H9 (cell line): ENCODE measurements around the gene PGAM1. TPM values are rescaled to one million over a fixed set of nuclear protein-coding genes. Genes with fewer than 3 reads are reported as not detected.

Source experiments
- DNase-seq: peaks from one replicate; pipeline ENCODE4 v3.0.0-alpha.2; 2017
- H2AFZ ChIP-seq: one replicate; pipeline ENCODE4 v1.6.1; 2013; ENCODE audit warnings: mild to moderate bottlenecking, low read length, control low read depth, moderate library complexity
- H2AK5ac ChIP-seq: 2 replicates; pipeline ENCODE4 v1.6.1; 2013; ENCODE audit warnings: low read length, control low read depth, mixed read lengths; ENCODE audit not compliant: insufficient read length
- H2BK120ac ChIP-seq: one replicate; pipeline ENCODE4 v1.6.1; 2013; ENCODE audit warnings: low read depth, mild to moderate bottlenecking, low read length, control low read depth, inconsistent platforms; ENCODE audit not compliant: poor library complexity, severe bottlenecking
- H2BK12ac ChIP-seq: 2 replicates; pipeline ENCODE4 v1.6.1; 2013; ENCODE audit warnings: low read length, control low read depth, mixed read lengths, low read depth; ENCODE audit not compliant: insufficient read length
- H2BK15ac ChIP-seq: 2 replicates; pipeline ENCODE4 v1.6.1; 2013; ENCODE audit warnings: low read depth, low read length, control low read depth
- H2BK20ac ChIP-seq: one replicate; pipeline ENCODE4 v1.6.1; 2013; ENCODE audit warnings: low read depth, mild to moderate bottlenecking, low read length, control low read depth, inconsistent platforms; ENCODE audit not compliant: poor library complexity, severe bottlenecking
- H2BK5ac ChIP-seq: 2 replicates; pipeline ENCODE4 v1.6.1; 2013; ENCODE audit warnings: low read length, control low read depth, mixed read lengths; ENCODE audit not compliant: insufficient read length
- H3K14ac ChIP-seq: 2 replicates; pipeline ENCODE4 v1.6.1; 2013; ENCODE audit warnings: low read length, control low read depth; ENCODE audit not compliant: insufficient read depth
- H3K18ac ChIP-seq: 2 replicates; pipeline ENCODE4 v1.6.1; 2013; ENCODE audit warnings: low read depth, mild to moderate bottlenecking, mixed read lengths, low read length, control low read depth; ENCODE audit not compliant: insufficient read length
- H3K23ac ChIP-seq: 2 replicates; pipeline ENCODE4 v1.6.1; 2013; ENCODE audit warnings: low read length, control low read depth, mixed read lengths, low read depth; ENCODE audit not compliant: insufficient read length
- H3K23me2 ChIP-seq: 2 replicates; pipeline ENCODE4 v1.6.1; 2013; ENCODE audit warnings: low read depth, mild to moderate bottlenecking, mixed read lengths, low read length, control low read depth; ENCODE audit not compliant: insufficient read length, poor library complexity, severe bottlenecking
- H3K27ac ChIP-seq: 2 replicates; pipeline ENCODE4 v1.5.1; 2013; ENCODE audit warnings: low read length, control low read depth, mixed read lengths, low read depth; ENCODE audit not compliant: insufficient read length
- H3K27me3 ChIP-seq: 2 replicates; pipeline ENCODE4 v1.6.1; 2013; ENCODE audit warnings: low read length, control low read depth, inconsistent platforms; ENCODE audit not compliant: insufficient read depth
- H3K4ac ChIP-seq: 2 replicates; pipeline ENCODE4 v1.6.1; 2013; ENCODE audit warnings: low read depth, mild to moderate bottlenecking, control low read depth, inconsistent platforms, low read length, moderate library complexity
- H3K4me1 ChIP-seq: 2 replicates; pipeline ENCODE4 v1.6.1; 2013; ENCODE audit warnings: low read length, control low read depth, inconsistent platforms; ENCODE audit not compliant: insufficient read depth
- H3K4me2 ChIP-seq: 2 replicates; pipeline ENCODE4 v1.6.1; 2013; ENCODE audit warnings: low read length, control low read depth, mixed read lengths; ENCODE audit not compliant: insufficient read length, insufficient read depth
- H3K56ac ChIP-seq: 2 replicates; pipeline ENCODE4 v1.6.1; 2013; ENCODE audit warnings: low read depth, mild to moderate bottlenecking, mixed read lengths, low read length, control low read depth; ENCODE audit not compliant: insufficient read length
- H3K79me1 ChIP-seq: 2 replicates; pipeline ENCODE4 v1.6.1; 2013; ENCODE audit warnings: low read depth, mild to moderate bottlenecking, moderate library complexity, low read length, control low read depth, inconsistent platforms; ENCODE audit not compliant: insufficient read depth, poor library complexity, severe bottlenecking
- H3K79me2 ChIP-seq: 2 replicates; pipeline ENCODE4 v1.6.1; 2013; ENCODE audit warnings: low read length, control low read depth, inconsistent platforms; ENCODE audit not compliant: insufficient read depth
- H3K9ac ChIP-seq: 2 replicates; pipeline ENCODE4 v1.6.1; 2013; ENCODE audit warnings: low read length, control low read depth, mixed read lengths; ENCODE audit not compliant: insufficient read length; ENCODE audit errors: extremely low read depth
- H3K9me3 ChIP-seq: one replicate; pipeline ENCODE4 v1.6.1; 2013; ENCODE audit warnings: low read depth, low read length, inconsistent platforms; ENCODE audit not compliant: control insufficient read depth
- H3T11ph ChIP-seq: one replicate; pipeline ENCODE4 v1.6.1; 2013; ENCODE audit warnings: mild to moderate bottlenecking, low read length, control low read depth, inconsistent platforms
- H4K20me1 ChIP-seq: one replicate; pipeline ENCODE4 v1.6.1; 2013; ENCODE audit not compliant: control insufficient read depth, insufficient read length, insufficient read depth
- H4K5ac ChIP-seq: 2 replicates; pipeline ENCODE4 v1.6.1; 2013; ENCODE audit warnings: low read depth, mild to moderate bottlenecking, mixed read lengths, low read length, control low read depth; ENCODE audit not compliant: insufficient read length
- H4K8ac ChIP-seq: replicated peaks from 2 replicates; pipeline ENCODE4 v1.6.1; 2013; ENCODE audit warnings: low read length, control low read depth, mixed read lengths, low read depth; ENCODE audit not compliant: insufficient read length
- H4K91ac ChIP-seq: 2 replicates; pipeline ENCODE4 v1.6.1; 2013; ENCODE audit warnings: low read depth, mild to moderate bottlenecking, moderate library complexity, mixed read lengths, low read length, control low read depth; ENCODE audit not compliant: insufficient read length
- H3K27ac Mint-ChIP-seq, 3 experiments: 2 replicates in 2 of 3; 3 replicates in 1 of 3; pipeline ENCODE4 v1.8.0; 2020 to 2021; ENCODE audit warnings: mixed read lengths in 3 of 3, mild to moderate bottlenecking in 1 of 3, moderate library complexity in 1 of 3
- H3K27me3 Mint-ChIP-seq: 2 replicates; pipeline ENCODE4 v1.8.0; 2021; ENCODE audit warnings: low read depth, mild to moderate bottlenecking, moderate library complexity, mixed read lengths
- H3K36me3 Mint-ChIP-seq, 3 experiments: 2 replicates in 2 of 3; 3 replicates in 1 of 3; pipeline ENCODE4 v1.8.0; 2020 to 2021; ENCODE audit warnings: low read depth in 3 of 3, mixed read lengths in 3 of 3; ENCODE audit not compliant: insufficient read depth in 1 of 3
- H3K4me1 Mint-ChIP-seq, 2 experiments: 2 replicates each; pipeline ENCODE4 v1.8.0; 2020; ENCODE audit warnings: mixed read lengths in 2 of 2
- H3K4me3 Mint-ChIP-seq, 2 experiments: 2 replicates in 1 of 2; 3 replicates in 1 of 2; pipeline ENCODE4 v1.8.0; 2020 to 2021; ENCODE audit warnings: mild to moderate bottlenecking in 2 of 2, mixed read lengths in 2 of 2, moderate library complexity in 1 of 2
- H3K9me3 Mint-ChIP-seq, 2 experiments: 2 replicates in 1 of 2; 3 replicates in 1 of 2; pipeline ENCODE4 v1.8.0; 2020; ENCODE audit warnings: mild to moderate bottlenecking in 2 of 2, mixed read lengths in 2 of 2, moderate library complexity in 1 of 2
- WGBS: extraction: QIAGEN DNeasy Blood & Tissue Kit; methylation state at CpG from one replicate; pipeline ENCODE4 v1.1.7; 2013; ENCODE audit warnings: missing lambda C conversion rate, low lambda C conversion rate, mixed read lengths; ENCODE audit not compliant: insufficient read length; ENCODE audit errors: extremely low coverage; 5-methylcytosine and 5-hydroxymethylcytosine counted together
- total RNA-seq: library from RNA; stranded (reverse); gene quantifications from 2 replicates; pipeline ENCODE4 v1.2.1, GENCODE V29; 2021
- TF ChIP-seq, protein P1 (sequence below): fragments of 200-600 bp; sonication (generic); conservative IDR thresholded peaks from 3 replicates; pipeline ENCODE4 v1.8.0; 2021; ENCODE audit warnings: antibody characterized with exemption, mild to moderate bottlenecking

PGAM1 gene
- total RNA-seq, 1 experiment from 2014 or later: 932 TPM

DNA sequence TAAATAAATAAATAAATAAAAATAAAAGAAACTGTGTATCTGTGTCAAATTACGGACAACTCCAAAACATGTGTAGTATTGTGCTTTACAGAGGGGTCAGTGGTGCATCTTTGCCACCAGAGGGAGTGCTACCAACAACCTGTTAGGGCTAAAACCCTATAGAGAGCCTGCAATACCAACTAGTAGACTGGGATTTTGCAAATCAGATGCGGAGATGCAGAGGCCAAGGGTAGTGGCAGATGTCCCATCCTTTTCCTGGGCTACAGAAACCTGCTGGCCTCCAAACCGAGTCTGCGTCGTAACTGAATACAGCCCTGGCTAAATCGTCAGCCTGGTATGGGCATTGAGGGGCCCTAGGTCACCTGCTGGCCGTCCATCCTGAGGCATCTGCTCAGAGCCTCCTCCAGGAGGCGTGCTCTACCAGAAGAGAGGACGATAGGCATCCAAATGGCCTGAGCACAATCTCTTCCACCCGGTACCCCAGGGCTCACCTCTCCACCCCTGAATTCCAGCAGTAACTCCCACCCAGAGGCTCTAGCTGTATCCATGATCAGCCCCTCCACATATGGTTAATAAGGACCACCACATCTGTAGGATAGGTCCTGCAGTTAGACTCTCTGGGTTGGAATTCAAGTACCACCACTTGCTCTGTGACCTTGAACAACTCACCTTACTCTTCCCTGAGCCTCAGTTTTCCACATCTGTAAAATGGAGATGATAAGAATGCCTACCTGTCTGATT is 18.6 kb upstream of the PGAM1 start:
- peaks cover 3% of the 10 kb centered on the region for H3K23me2 ChIP-seq
- H3K9ac ChIP-seq: no peak overlapping the region
- no peak overlapping the region for H2BK15ac ChIP-seq
- H3K79me2 ChIP-seq: no peaks in the 10 kb centered on the region
- Mint-ChIP-seq H3K9me3 (no peaks in the 10 kb centered on the region), H3K4me1 (peaks cover 0 to 5% of the 10 kb centered on the region in 2 experiments; a peak in 2 of 4 replicates), H3K4me3 (peak overlapping the region; percentile 57 to 73), H3K36me3 (no peaks in the 10 kb centered on the region), H3K27ac (peak overlapping the region; percentile 72 to 89 (median 83); a peak in 5 of 7 replicates), H3K27me3 (no peaks in the 10 kb centered on the region)
- H2BK20ac ChIP-seq: no peak overlapping the region
- no peak overlapping the region for H2BK120ac ChIP-seq
- H3K18ac ChIP-seq: no peak overlapping the region
- no peak overlapping the region for H2BK5ac ChIP-seq
- peak; percentile 92 for DNase-seq
- peak overlapping the region; percentile 63 for H3K4me2 ChIP-seq
- no peak overlapping the region for H2BK12ac ChIP-seq
- H3K27me3 ChIP-seq: no peaks in the 10 kb centered on the region
- H3K4me1 ChIP-seq: no peaks in the 10 kb centered on the region
- TF ChIP-seq, protein P1, sequence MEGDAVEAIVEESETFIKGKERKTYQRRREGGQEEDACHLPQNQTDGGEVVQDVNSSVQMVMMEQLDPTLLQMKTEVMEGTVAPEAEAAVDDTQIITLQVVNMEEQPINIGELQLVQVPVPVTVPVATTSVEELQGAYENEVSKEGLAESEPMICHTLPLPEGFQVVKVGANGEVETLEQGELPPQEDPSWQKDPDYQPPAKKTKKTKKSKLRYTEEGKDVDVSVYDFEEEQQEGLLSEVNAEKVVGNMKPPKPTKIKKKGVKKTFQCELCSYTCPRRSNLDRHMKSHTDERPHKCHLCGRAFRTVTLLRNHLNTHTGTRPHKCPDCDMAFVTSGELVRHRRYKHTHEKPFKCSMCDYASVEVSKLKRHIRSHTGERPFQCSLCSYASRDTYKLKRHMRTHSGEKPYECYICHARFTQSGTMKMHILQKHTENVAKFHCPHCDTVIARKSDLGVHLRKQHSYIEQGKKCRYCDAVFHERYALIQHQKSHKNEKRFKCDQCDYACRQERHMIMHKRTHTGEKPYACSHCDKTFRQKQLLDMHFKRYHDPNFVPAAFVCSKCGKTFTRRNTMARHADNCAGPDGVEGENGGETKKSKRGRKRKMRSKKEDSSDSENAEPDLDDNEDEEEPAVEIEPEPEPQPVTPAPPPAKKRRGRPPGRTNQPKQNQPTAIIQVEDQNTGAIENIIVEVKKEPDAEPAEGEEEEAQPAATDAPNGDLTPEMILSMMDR: peak; percentile 89
- no peak overlapping the region for H4K5ac ChIP-seq
- H3T11ph ChIP-seq: no peak overlapping the region
- no peak overlapping the region for H3K27ac ChIP-seq
- WGBS: no CpG with 5 or more reads among the region's 10 CpGs
- peak overlapping the region; percentile 58 for H2AFZ ChIP-seq
- no peak overlapping the region for H3K14ac ChIP-seq
- no peaks in the 10 kb centered on the region for H4K20me1 ChIP-seq
- no peak overlapping the region for H3K23ac ChIP-seq
- no peak overlapping the region for H4K8ac ChIP-seq
- H3K79me1 ChIP-seq: no peaks in the 10 kb centered on the region
- no peaks in the 10 kb centered on the region for H3K9me3 ChIP-seq
- no peak overlapping the region for H3K4ac ChIP-seq
- no peak overlapping the region for H4K91ac ChIP-seq
- no peak overlapping the region for H2AK5ac ChIP-seq
- no peak overlapping the region for H3K56ac ChIP-seq
